HUES6 (cell line): ENCODE data around the gene QKI.

Experiments
- H3K27ac ChIP-seq: 2 replicates; pipeline ENCODE4 v1.7.0; 2013; ENCODE audit warnings: low read depth, mild to moderate bottlenecking, low read length, inconsistent platforms
- H3K27me3 ChIP-seq: 2 replicates; pipeline ENCODE4 v1.6.1; 2013; ENCODE audit warnings: low read length; ENCODE audit not compliant: control insufficient read depth, insufficient read depth
- H3K36me3 ChIP-seq: 2 replicates; pipeline ENCODE4 v1.6.1; 2013; ENCODE audit warnings: low read length; ENCODE audit not compliant: control insufficient read depth, insufficient read depth
- H3K4me1 ChIP-seq: 2 replicates; pipeline ENCODE4 v1.6.1; 2013; ENCODE audit warnings: low read length; ENCODE audit not compliant: control insufficient read depth, insufficient read depth
- H3K4me3 ChIP-seq: 2 replicates; pipeline ENCODE4 v1.5.1; 2013; ENCODE audit warnings: low read depth, low read length
- H3K9ac ChIP-seq: one replicate; pipeline ENCODE4 v1.6.1; 2013; ENCODE audit warnings: mild to moderate bottlenecking, low read length
- H3K9me3 ChIP-seq: 2 replicates; pipeline ENCODE4 v1.6.1; 2013; ENCODE audit warnings: low read depth, low read length; ENCODE audit not compliant: control insufficient read depth, insufficient read depth

Gene QKI

DNA sequence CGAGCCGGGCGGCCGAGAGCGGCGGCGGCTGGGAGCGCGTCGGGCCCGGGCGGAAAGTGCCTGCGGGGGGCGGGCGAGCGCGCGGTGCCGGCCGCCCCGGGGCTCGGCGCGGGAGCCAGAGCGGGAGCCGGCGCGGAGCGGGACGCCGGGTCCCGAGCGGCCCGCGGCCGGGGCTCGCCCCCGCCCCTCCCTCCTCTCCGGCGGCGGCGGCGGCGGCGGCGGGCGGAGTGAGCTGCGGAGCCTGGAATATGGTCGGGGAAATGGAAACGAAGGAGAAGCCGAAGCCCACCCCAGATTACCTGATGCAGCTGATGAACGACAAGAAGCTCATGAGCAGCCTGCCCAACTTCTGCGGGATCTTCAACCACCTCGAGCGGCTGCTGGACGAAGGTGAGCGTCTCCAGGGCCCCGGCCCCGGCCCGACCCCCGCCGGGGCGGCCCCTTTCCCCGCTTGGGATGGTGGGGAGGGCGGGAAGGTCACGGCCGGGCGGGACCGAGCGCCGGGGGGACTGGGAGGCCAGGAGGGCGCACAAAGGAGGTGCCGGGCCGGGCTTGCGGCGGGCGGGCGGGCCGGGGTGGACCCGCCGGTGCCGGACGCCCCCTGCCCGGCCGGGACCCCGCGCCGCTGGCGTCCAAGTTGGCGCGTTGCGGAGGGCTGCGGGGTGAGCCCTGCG lies 565 bp downstream of the QKI start:
- Histone ChIP-seq H3K36me3 (no peaks in the 10 kb centered on the region), H3K27me3 (no peaks in the 10 kb centered on the region), H3K9ac (peak overlapping the region; percentile 90), H3K9me3 (no peaks in the 10 kb centered on the region), H3K4me1 (peaks cover 28% of the 10 kb centered on the region), H3K27ac (peak overlapping the region; percentile 72; the same call in 1 of the 2 replicates), H3K4me3 (peak overlapping the region; percentile 99)

DNA sequence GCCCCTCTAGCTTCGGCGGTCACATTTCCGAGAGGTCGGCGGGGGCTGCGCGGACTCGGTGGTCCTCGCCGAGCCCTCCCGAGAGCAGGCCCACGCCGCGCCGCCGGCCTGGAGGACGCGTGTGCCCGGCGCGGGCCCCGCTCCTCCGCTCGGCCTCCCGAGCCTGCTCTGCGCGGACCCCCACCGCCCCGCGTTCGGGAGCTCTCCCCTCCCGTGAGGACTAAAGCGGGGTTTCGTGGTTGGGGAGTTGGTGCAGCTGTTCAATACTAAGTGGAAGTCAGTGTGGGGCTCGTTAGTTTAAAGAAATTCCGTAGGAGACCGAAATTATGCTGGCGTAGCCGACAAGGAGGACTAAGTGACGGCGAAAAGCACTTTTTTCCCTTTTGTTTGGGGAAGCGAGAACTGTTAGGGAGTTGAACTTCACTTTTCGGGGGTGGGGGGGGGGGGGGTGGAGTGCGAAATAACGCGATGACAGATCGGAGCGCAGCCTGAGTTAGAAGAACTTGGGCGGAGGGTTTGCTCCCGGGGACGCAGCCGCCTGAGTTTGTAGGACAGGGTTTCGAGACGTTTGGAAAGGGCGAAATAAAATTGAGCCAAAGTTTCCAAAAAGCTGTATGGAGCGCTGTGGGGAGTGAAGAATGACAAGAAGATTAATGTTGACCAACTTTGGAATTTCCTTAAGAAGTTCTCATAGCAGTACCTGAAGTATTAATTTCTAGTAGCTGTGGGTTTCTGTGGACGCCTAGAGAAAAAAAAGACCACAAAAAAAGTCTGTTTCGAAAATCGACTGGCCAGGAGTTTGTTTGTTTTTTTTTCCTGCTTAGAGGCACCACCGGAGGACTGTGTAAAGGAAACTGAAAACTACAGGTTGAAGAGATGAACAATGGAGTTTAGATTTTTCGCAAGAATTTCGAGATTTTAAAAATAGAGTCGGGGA lies 1.4 kb downstream of the QKI start:
- Histone ChIP-seq H3K9ac (peak overlapping the region; percentile 90), H3K36me3 (no peaks in the 10 kb centered on the region), H3K4me3 (peak overlapping the region; percentile 99), H3K9me3 (no peaks in the 10 kb centered on the region), H3K27me3 (no peaks in the 10 kb centered on the region), H3K27ac (peak overlapping the region; percentile 72; the same call in 1 of the 2 replicates), H3K4me1 (peaks cover 36% of the 10 kb centered on the region)

GRCh38 chr6:163416557-163417253 lies 2.2 kb downstream of the QKI start:
- Histone ChIP-seq H3K4me1 (peaks cover 37% of the 10 kb centered on the region), H3K27ac (no peak overlapping the region; the same call in 1 of the 2 replicates), H3K4me3 (peak overlapping the region; percentile 99), H3K9me3 (no peaks in the 10 kb centered on the region), H3K9ac (peak overlapping the region; percentile 90), H3K36me3 (no peaks in the 10 kb centered on the region), H3K27me3 (no peaks in the 10 kb centered on the region)

DNA sequence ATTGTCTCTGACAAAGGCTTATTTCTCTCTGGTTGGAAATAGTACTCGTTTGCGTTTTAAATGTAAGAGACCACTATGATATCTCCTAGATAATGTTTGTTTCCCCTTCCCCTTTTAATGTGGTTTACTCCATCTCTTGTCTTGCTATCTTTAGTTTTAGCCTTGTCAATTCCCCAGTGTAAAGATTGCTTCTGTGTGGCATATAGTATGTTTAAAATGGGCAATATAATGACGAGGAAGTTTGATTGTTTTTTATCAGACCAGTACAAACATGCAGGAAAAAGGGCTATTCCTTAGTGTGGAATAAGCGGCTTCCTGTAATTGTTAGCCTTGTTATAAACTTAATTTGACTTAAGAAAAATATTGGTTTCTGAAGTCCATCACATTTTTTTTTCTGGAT lies 3.1 kb downstream of the QKI start:
- no peak overlapping the region; the same call in 1 of the 2 replicates for H3K27ac ChIP-seq
- H3K4me1 ChIP-seq = peaks cover 42% of the 10 kb centered on the region
- H3K9me3 ChIP-seq = no peaks in the 10 kb centered on the region
- H3K9ac ChIP-seq = no peak overlapping the region
- peak overlapping the region; percentile 99 for H3K4me3 ChIP-seq
- no peaks in the 10 kb centered on the region for H3K27me3 ChIP-seq
- H3K36me3 ChIP-seq = no peaks in the 10 kb centered on the region

- Histone ChIP-seq H3K9ac (no peak overlapping the region), H3K4me1 (peaks cover 51% of the 10 kb centered on the region), H3K27me3 (no peaks in the 10 kb centered on the region), H3K9me3 (no peaks in the 10 kb centered on the region), H3K4me3 (peak overlapping the region; percentile 21; the same call in 1 of the 2 replicates), H3K27ac (no peak overlapping the region; the same call in 1 of the 2 replicates), H3K36me3 (no peaks in the 10 kb centered on the region)
Observed at GRCh38 chr6:163418311-163419029, 4.0 kb downstream of the QKI start.

DNA sequence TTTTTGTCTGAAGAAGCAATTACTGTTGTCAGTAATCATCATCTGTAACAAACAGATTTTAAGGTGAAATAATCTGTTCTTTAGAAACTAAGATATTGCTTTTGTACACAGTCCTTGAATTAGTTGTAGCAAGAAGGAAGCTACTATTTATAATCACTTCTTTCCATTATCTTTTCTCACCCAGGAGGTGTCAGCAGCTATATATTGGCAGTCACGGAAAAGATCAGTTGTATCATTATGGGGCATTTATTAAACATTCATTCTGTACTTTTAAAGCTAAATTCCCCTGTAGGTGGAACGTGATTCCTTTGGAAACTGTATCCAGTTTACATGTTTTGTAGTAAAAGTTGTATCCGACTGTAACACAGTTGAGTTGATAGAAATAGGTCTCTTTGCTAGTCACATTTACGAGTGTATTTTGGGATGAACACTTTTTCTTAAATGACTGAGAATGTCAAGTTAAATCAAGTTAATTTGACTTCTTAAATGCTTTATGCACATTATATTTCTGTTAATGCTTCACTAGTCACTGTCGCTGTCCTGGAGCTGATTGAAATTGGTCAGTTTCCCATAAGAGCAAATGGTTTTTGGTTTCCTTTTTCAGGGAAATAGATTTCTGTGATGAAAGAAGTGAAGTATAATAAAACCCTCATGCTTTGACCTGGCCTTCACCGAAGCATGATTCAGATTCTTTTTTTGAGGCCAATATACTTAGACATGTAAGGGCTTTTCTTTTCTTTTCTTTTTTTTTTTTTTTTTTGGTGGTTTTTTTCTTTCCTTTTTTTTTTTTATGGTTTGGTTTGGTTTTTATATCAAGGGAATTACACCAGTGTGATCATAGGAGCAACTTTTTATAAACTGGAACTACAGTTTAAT lies 5.1 kb downstream of the QKI start:
- Histone ChIP-seq H3K27ac (no peak overlapping the region), H3K9me3 (no peaks in the 10 kb centered on the region), H3K4me3 (no peak overlapping the region; the same call in 1 of the 2 replicates), H3K27me3 (no peaks in the 10 kb centered on the region), H3K36me3 (no peaks in the 10 kb centered on the region), H3K4me1 (peaks cover 51% of the 10 kb centered on the region), H3K9ac (no peak overlapping the region)

GRCh38 chr6:163420289-163420614 lies 5.7 kb downstream of the QKI start:
- Histone ChIP-seq H3K27me3 (no peaks in the 10 kb centered on the region), H3K9me3 (no peaks in the 10 kb centered on the region), H3K4me1 (peaks cover 51% of the 10 kb centered on the region), H3K36me3 (no peaks in the 10 kb centered on the region), H3K9ac (no peak overlapping the region), H3K4me3 (no peak overlapping the region), H3K27ac (no peak overlapping the region)

DNA sequence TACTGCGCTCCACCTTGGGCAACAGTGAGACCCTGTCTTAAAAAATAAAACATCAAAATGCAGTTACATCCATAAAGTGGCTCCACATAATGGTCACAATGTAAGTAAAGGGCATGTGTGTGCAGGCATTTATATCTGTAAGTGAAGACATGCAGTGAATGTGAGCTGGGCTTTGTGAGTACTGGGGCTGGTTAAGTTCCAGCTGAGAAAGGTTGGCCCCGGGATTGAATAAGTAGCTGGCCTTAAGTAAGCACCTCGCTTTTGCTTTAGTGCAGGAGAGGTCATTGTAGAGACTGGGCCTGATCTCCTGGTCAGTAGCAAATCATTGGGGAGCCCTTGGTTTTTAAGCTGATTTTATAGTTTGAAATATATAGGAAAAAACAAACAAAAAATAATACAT lies 8.0 kb downstream of the QKI start:
- H3K9ac ChIP-seq = no peak overlapping the region
- no peak overlapping the region for H3K4me3 ChIP-seq
- H3K27ac ChIP-seq = no peak overlapping the region
- H3K4me1 ChIP-seq = peaks cover 57% of the 10 kb centered on the region
- H3K27me3 ChIP-seq = no peaks in the 10 kb centered on the region
- no peaks in the 10 kb centered on the region for H3K36me3 ChIP-seq
- no peaks in the 10 kb centered on the region for H3K9me3 ChIP-seq

GRCh38 chr6:163423696-163424095 lies 9.2 kb downstream of the QKI start:
- no peaks in the 10 kb centered on the region for H3K36me3 ChIP-seq
- no peak overlapping the region for H3K9ac ChIP-seq
- no peak overlapping the region for H3K27ac ChIP-seq
- H3K9me3 ChIP-seq = no peaks in the 10 kb centered on the region
- peaks cover 56% of the 10 kb centered on the region for H3K4me1 ChIP-seq
- H3K4me3 ChIP-seq = no peak overlapping the region
- no peaks in the 10 kb centered on the region for H3K27me3 ChIP-seq
